ENCODE data around the gene RCBTB1.
"Not testable (repeated sequence)": the region's sequence is repeated elsewhere in the genome, so short reads cannot be mapped to it uniquely, and the experiment has no call there.

The RCBTB1 gene

DNA sequence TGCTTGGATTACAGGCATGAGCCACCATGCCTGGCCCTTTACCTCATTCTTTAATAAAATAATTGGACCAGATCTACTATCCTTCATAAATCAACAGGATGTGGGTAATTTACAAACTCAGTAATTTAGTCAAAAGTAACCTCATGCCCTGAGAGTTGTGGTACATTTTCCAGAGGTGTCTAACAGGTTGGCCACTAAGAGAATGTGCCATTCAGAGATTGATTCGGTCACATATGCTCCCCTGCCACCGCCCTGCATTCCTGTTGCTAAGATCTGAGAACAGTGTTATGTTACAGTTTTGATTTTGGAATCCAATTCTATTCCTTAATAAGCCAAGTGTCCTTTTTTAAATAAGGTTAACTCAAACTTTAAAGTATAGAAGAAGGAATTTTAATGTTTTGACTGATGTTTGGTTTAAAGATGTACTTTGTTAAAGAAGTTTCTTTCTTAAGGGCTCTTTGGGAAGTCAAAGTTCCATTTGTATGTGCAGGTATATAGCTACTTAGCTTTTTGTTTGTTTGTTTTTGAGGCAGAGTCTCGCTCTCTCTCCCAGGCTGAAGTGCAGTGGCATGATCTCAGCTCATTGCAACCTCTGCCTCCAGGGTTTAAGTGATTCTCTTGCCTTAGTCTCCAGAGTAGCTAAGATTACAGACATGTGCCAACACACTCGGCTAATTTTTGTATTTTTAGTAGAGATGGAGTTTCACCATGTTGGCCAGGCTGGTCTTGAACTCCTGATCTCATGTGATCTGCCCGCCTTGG, 60.4 kb downstream of the RCBTB1 start:
- Mint-ChIP-seq H3K4me1 (no peaks in the 10 kb centered on the region), H3K4me3 (no peak overlapping the region), H3K27ac (peak overlapping the region; percentile 37), H3K9me3 (no peaks in the 10 kb centered on the region), H3K36me3 (peaks cover 93% of the 10 kb centered on the region)
- no peak for DNase-seq (ENCODE audit: low spot score in 2 of 2)
- ATAC-seq, result peak; percentile 63

GRCh38 chr13:49521224-49521623, 64.1 kb downstream of the RCBTB1 start:
- DNase-seq (ENCODE audit: low spot score in 2 of 2), result no peak
- Mint-ChIP-seq H3K9me3 (no peaks in the 10 kb centered on the region), H3K4me1 (no peaks in the 10 kb centered on the region), H3K27ac (no peak overlapping the region), H3K36me3 (peaks cover 95% of the 10 kb centered on the region), H3K4me3 (no peak overlapping the region)
- ATAC-seq, result no peak

GRCh38 chr13:49517461-49517860, 67.9 kb downstream of the RCBTB1 start:
- DNase-seq (ENCODE audit: low spot score in 2 of 2) (no peak), ATAC-seq (no peak)
- Mint-ChIP-seq H3K27ac (peak overlapping the region; percentile 7), H3K9me3 (no peaks in the 10 kb centered on the region), H3K4me1 (no peaks in the 10 kb centered on the region), H3K4me3 (no peak overlapping the region), H3K36me3 (peaks cover 100% of the 10 kb centered on the region)

DNA sequence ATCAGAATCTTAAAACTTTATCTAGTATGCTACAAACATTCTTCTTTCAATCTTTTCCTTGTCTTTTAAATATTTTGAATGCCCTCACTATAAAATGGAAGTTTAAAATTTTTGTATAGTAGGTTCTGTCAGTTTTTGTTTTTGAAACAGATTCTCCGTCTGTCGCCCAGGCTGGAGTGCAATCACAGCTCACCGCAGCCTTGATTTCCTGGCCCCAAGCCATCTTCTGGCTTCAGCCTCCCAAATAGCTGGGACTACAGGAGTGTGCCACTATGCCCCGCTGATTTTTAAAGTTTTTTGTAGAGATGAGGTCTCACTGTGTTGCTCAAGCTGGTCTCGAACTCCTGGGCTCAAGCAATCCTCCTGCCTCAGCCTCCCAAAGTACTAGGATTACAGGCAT, 68.9 kb downstream of the RCBTB1 start:
- no peak for ATAC-seq
- DNase-seq (ENCODE audit: low spot score in 2 of 2), result no peak
- Mint-ChIP-seq H3K9me3 (no peaks in the 10 kb centered on the region), H3K4me1 (no peaks in the 10 kb centered on the region), H3K36me3 (peaks cover 100% of the 10 kb centered on the region), H3K27ac (peak overlapping the region; percentile 7), H3K4me3 (no peak overlapping the region)

DNA sequence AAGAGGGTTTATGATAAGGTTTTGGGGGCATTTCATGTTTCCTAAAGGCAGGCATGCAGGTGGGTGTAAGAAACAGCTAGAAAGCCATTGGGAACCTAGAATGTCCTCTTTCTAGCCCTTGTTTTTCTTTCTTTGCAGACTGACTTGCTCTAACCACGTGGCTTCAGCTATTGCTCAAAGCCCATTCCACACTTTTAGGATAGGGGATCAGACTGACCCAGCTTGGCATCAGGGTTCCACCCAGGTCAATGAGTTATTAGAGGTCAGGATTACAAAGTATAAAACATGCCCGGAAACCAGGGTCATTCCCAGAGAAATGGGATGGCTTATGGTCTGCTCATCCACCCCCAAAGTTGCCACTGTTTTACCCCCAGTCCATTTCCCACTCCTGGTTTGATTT, 72.8 kb downstream of the RCBTB1 start:
- Mint-ChIP-seq H3K36me3 (peaks cover 96% of the 10 kb centered on the region), H3K4me1 (peaks cover 15% of the 10 kb centered on the region), H3K4me3 (no peak overlapping the region), H3K27ac (peak overlapping the region; percentile 55), H3K9me3 (no peaks in the 10 kb centered on the region)
- DNase-seq (ENCODE audit: low spot score in 2 of 2) (no peak), ATAC-seq (no peak)

- Mint-ChIP-seq H3K9me3 (no peaks in the 10 kb centered on the region), H3K36me3 (peaks cover 70% of the 10 kb centered on the region), H3K4me3 (no peak overlapping the region), H3K27ac (no peak overlapping the region), H3K4me1 (peaks cover 46% of the 10 kb centered on the region)
- DNase-seq (ENCODE audit: low spot score in 2 of 2) (no peak), ATAC-seq (no peak)
Observed at GRCh38 chr13:49503951-49504350, 81.4 kb downstream of the RCBTB1 start.

DNA sequence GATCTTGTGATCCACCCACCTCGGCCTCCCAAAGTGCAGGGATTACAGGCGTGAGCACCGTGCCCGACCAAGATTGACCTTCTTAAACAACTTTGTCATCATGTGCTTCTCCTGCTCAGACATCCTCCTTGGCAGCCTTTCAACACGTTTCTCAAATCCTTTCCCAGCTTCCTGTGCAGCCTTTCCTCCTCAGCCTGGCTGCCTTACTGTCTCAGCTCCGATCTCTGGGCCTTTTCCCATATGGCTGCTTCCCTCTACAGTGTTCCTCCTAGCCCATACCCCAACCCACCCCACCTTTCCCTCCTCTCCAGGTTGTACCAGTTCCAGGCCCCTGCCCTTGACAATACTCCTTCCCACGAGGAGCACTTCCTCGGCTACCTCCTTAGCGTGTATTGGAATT, 82.4 kb downstream of the RCBTB1 start:
- peaks cover 56% of the 10 kb centered on the region for H3K4me1 Mint-ChIP-seq
- H3K36me3 Mint-ChIP-seq, result peaks cover 70% of the 10 kb centered on the region
- H3K4me3 Mint-ChIP-seq, result no peak overlapping the region
- H3K27ac Mint-ChIP-seq, result no peak overlapping the region
- no peak for ATAC-seq
- H3K9me3 Mint-ChIP-seq, result peaks cover under 1% of the 10 kb centered on the region
- DNase-seq (ENCODE audit: low spot score in 2 of 2), result no peak

GRCh38 chr13:49499889-49500660, 85.3 kb downstream of the RCBTB1 start:
- peaks cover 7% of the 10 kb centered on the region for H3K9me3 Mint-ChIP-seq
- peak overlapping the region; percentile 38 for H3K4me3 Mint-ChIP-seq
- DNase-seq (ENCODE audit: low spot score in 2 of 2) (peak in 1 of 2 donors; percentile 55), ATAC-seq (peak; percentile 15)
- peaks cover 54% of the 10 kb centered on the region for H3K4me1 Mint-ChIP-seq
- H3K27ac Mint-ChIP-seq, result no peak overlapping the region
- H3K36me3 Mint-ChIP-seq, result peaks cover 70% of the 10 kb centered on the region

DNA sequence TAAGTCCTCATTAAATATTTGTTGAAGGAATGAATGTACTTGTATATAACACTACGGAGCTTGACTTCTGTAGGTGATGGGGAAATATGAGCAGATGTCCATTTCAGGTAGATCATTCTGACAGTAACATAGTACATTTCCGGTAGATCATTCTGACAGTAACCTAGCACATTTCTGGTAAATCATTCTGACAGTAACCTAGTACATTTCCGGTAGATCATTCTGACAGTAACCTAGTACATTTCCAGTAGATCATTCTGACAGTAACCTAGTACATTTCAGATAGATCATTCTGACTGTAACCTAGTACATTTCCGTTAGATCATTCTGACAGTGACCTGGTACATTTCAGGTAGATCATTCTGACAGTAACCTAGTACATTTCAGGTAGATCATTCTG, 87.2 kb downstream of the RCBTB1 start:
- no peak for DNase-seq (ENCODE audit: low spot score in 2 of 2)
- H3K36me3 Mint-ChIP-seq, result peaks cover 74% of the 10 kb centered on the region
- ATAC-seq, result no peak
- H3K27ac Mint-ChIP-seq, result peak overlapping the region; percentile 92
- peak overlapping the region; percentile 87 for H3K4me3 Mint-ChIP-seq
- peaks cover 7% of the 10 kb centered on the region for H3K9me3 Mint-ChIP-seq
- peaks cover 58% of the 10 kb centered on the region for H3K4me1 Mint-ChIP-seq

DNA sequence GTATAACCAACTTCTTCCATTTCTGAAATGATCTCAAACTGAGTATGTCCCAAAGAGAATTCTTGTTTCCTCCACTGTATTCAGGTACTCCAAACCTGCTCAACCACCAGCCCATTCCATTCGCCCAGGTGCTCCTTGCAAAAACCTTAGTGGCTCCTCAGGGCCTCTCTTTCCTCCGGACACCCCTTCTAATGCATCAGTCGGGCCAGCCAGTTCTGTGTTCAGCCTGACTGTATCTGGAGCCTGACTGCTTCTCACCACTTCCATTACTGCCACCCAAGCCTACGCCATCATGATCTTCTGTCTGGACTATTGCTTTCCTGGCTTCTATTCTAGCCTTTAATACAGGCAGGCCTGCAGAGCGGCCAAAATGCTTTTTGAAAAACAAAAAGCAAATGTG, 88.1 kb downstream of the RCBTB1 start:
- no peak for DNase-seq (ENCODE audit: low spot score in 2 of 2)
- H3K36me3 Mint-ChIP-seq, result peaks cover 65% of the 10 kb centered on the region
- H3K4me1 Mint-ChIP-seq, result peaks cover 55% of the 10 kb centered on the region
- peak overlapping the region; percentile 92 for H3K27ac Mint-ChIP-seq
- H3K4me3 Mint-ChIP-seq, result peak overlapping the region; percentile 87
- H3K9me3 Mint-ChIP-seq, result peaks cover 7% of the 10 kb centered on the region
- ATAC-seq, result no peak

- peak overlapping the region; percentile 92 for H3K27ac Mint-ChIP-seq
- ATAC-seq (peak; percentile 34), DNase-seq (ENCODE audit: low spot score in 2 of 2) (peak; percentile 37 to 82)
- H3K4me1 Mint-ChIP-seq, result peaks cover 55% of the 10 kb centered on the region
- H3K9me3 Mint-ChIP-seq, result not testable (repeated sequence)
- peak overlapping the region; percentile 87 for H3K4me3 Mint-ChIP-seq
- peaks cover 64% of the 10 kb centered on the region for H3K36me3 Mint-ChIP-seq
Observed at GRCh38 chr13:49496837-49497236, 88.5 kb downstream of the RCBTB1 start.

GRCh38 chr13:49495783-49496762, 89.3 kb downstream of the RCBTB1 start, which contains the start of gene PHF11:
Gene PHF11 (plus strand): TSS chr13:49495953. CDS start chr13:49496002, 49 bp downstream.
- DNase-seq (ENCODE audit: low spot score in 2 of 2) (peak; percentile 74 to 90), ATAC-seq (peak; percentile 93)
- Mint-ChIP-seq H3K27ac (peak within 1 kb of the TSS; percentile 92), H3K36me3 (peaks cover 61% of the 10 kb centered on the region), H3K9me3 (peaks cover 7% of the 10 kb centered on the region), H3K4me1 (peaks cover 55% of the 10 kb centered on the region), H3K4me3 (peak within 1 kb of the TSS; percentile 87)

- H3K4me3 Mint-ChIP-seq, result peak overlapping the region; percentile 87
- H3K4me1 Mint-ChIP-seq, result peaks cover 44% of the 10 kb centered on the region
- peak overlapping the region; percentile 92 for H3K27ac Mint-ChIP-seq
- H3K36me3 Mint-ChIP-seq, result peaks cover 47% of the 10 kb centered on the region
- H3K9me3 Mint-ChIP-seq, result peaks cover 7% of the 10 kb centered on the region
- DNase-seq (ENCODE audit: low spot score in 2 of 2), result no peak
- ATAC-seq, result no peak
Observed at GRCh38 chr13:49494645-49495044, 90.7 kb downstream of the RCBTB1 start.

DNA sequence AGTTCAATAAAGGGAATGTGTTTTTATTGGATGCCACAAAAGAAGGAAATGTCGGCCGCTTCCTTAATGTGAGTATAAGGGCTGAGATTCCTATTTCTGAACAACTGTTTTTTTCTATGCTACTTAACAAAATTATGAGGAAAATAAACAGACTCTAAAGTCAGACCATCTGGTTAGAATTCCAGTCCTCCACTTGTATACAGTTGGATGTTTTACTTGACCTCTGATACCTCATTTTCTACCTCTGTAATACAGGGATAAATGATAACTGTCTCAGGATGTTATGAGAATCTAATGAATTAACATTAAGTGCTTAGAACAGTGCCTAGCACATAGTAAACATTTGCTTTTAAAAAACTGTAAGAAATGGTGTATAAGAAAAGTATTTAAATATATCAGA, 96.8 kb downstream of the RCBTB1 start:
- H3K4me1 Mint-ChIP-seq, result no peaks in the 10 kb centered on the region
- no peak for ATAC-seq
- H3K4me3 Mint-ChIP-seq, result no peak overlapping the region
- H3K36me3 Mint-ChIP-seq, result peaks cover 54% of the 10 kb centered on the region
- no peaks in the 10 kb centered on the region for H3K9me3 Mint-ChIP-seq
- H3K27ac Mint-ChIP-seq, result no peak overlapping the region
- no peak for DNase-seq (ENCODE audit: low spot score in 2 of 2)

All from stimulated activated effector memory CD8-positive, alpha-beta T cell treated with anti-CD3 and anti-CD28 coated beads, Interleukin-12 subunit alpha, Interleukin-12 subunit beta, amount 100 ng/mL, for 72 hours (primary cell).